Vagina (tissue), 2 donors: ENCODE results near the gene ZDBF2.

Source experiments
- POLR2A ChIP-seq, 2 donors: fragments of 450-650 bp; IDR thresholded peaks; one replicate each; pipeline ENCODE4 v1.6.1; 2017; ENCODE audit warnings: antibody characterized with exemption in 2 of 2, mild to moderate bottlenecking in 2 of 2, moderate library complexity in 2 of 2
- POLR2AphosphoS5 ChIP-seq, 2 donors: sonication (generic); formaldehyde crosslinking; IDR thresholded peaks; one replicate each; pipeline ENCODE4 v1.9.0; 2017; ENCODE audit warnings: antibody characterized with exemption in 2 of 2, mild to moderate bottlenecking in 2 of 2, low read depth in 1 of 2; ENCODE audit not compliant: insufficient read depth in 1 of 2
- TF ChIP-seq, protein P1 (sequence below), 3 experiments: fragments of 450-650 bp in 2 of 3; fragments of 200-600 bp in 1 of 3; sonication (generic) in 1 of 3; IDR thresholded peaks; one replicate each; pipeline ENCODE4 v1.5.1; 2017 to 2019; ENCODE audit warnings: antibody characterized with exemption in 3 of 3, mild to moderate bottlenecking in 2 of 3, moderate library complexity in 2 of 3

DNA sequence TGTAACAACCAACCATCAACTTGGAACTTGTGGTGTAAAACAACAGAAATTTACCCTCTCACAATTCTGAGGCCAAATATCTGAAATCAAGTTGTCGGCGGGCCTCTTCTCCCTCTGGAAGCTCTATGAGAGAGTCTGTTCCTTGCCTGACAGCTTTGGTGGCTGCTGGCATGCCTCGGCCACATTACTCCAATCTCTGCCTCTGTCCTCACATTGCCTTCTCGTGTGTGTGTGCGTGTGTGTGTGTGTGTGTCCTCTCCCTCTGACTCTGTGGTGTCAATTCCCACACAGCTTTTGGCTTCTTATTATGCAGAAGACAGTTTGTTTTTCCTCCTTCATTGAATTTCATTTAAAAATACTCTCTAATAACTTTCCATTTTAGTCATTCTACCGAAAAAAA, 50.4 kb downstream of the ZDBF2 start:
- TF ChIP-seq POLR2AphosphoS5 (IDR thresholded peaks at IDR 0.05; ENCODE audit: insufficient read depth in 1 of 2, low read depth in 1 of 2) = no peak
- TF ChIP-seq, protein P1, sequence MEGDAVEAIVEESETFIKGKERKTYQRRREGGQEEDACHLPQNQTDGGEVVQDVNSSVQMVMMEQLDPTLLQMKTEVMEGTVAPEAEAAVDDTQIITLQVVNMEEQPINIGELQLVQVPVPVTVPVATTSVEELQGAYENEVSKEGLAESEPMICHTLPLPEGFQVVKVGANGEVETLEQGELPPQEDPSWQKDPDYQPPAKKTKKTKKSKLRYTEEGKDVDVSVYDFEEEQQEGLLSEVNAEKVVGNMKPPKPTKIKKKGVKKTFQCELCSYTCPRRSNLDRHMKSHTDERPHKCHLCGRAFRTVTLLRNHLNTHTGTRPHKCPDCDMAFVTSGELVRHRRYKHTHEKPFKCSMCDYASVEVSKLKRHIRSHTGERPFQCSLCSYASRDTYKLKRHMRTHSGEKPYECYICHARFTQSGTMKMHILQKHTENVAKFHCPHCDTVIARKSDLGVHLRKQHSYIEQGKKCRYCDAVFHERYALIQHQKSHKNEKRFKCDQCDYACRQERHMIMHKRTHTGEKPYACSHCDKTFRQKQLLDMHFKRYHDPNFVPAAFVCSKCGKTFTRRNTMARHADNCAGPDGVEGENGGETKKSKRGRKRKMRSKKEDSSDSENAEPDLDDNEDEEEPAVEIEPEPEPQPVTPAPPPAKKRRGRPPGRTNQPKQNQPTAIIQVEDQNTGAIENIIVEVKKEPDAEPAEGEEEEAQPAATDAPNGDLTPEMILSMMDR (IDR thresholded peaks at IDR 0.05) = no peak
- TF ChIP-seq POLR2A (IDR thresholded peaks at IDR 0.05) = no peak
